HFFc6 (cell line): ENCODE data around the gene PPP4R2. TPM values are rescaled to one million over a fixed set of nuclear protein-coding genes. Genes with fewer than 3 reads are reported as not detected.
A peak's percentile ranks its signal among the peaks of the same experiment; 100 is the strongest.

ENCODE experiments used
- DNase-seq: peaks from one replicate; pipeline ENCODE4 v3.0.0-alpha.2; 2018
- H3K27ac Mint-ChIP-seq: 2 replicates; pipeline ENCODE4 v1.8.0; 2020; ENCODE audit warnings: mild to moderate bottlenecking, mixed read lengths
- H3K27me3 Mint-ChIP-seq: 2 replicates; pipeline ENCODE4 v1.8.0; 2021; ENCODE audit warnings: mild to moderate bottlenecking, moderate library complexity, mixed read lengths; ENCODE audit not compliant: insufficient read depth
- H3K36me3 Mint-ChIP-seq: 2 replicates; pipeline ENCODE4 v1.8.0; 2021; ENCODE audit warnings: low read depth, mixed read lengths
- H3K4me1 Mint-ChIP-seq: 2 replicates; pipeline ENCODE4 v1.8.0; 2020; ENCODE audit warnings: low read depth, mixed read lengths
- H3K4me3 Mint-ChIP-seq: 2 replicates; pipeline ENCODE4 v1.8.0; 2020; ENCODE audit warnings: mild to moderate bottlenecking, moderate library complexity, mixed read lengths
- H3K9me3 Mint-ChIP-seq: 2 replicates; pipeline ENCODE4 v1.8.0; 2020; ENCODE audit warnings: mild to moderate bottlenecking, mixed read lengths
- CTCF ChIP-seq: fragments of 200-600 bp; sonication (generic); IDR thresholded peaks from 2 replicates; pipeline ENCODE4 v1.5.0; 2021; ENCODE audit warnings: antibody characterized with exemption, mild to moderate bottlenecking
- total RNA-seq, 6 experiments: library from RNA; stranded (reverse); fragmentation: NEBNext Ultra II Directional; extraction: Animal tissue kit (Norgen Biotek cat#: 25700); gene quantifications; 2 replicates in 1 of 6; 3 replicates in 5 of 6; pipeline ENCODE4 v1.2.3, GENCODE V29; 2021

PPP4R2 gene
- total RNA-seq, 6 experiments from 2014 or later: 72.4 to 84.3 (median 79.4) TPM

GRCh38 chr3:73069775-73070444 is 73.3 kb downstream of the PPP4R2 start:
- Mint-ChIP-seq H3K4me3 (no peak overlapping the region), H3K9me3 (no peaks in the 10 kb centered on the region), H3K36me3 (peaks cover 3% of the 10 kb centered on the region; the same call in 1 of the 2 replicates), H3K27me3 (no peaks in the 10 kb centered on the region), H3K27ac (no peak overlapping the region), H3K4me1 (peaks cover 26% of the 10 kb centered on the region)
- no peak for TF ChIP-seq CTCF
- no peak for DNase-seq

GRCh38 chr3:73070675-73071575 is 74.3 kb downstream of the PPP4R2 start:
- peaks cover 24% of the 10 kb centered on the region for H3K4me1 Mint-ChIP-seq
- H3K27ac Mint-ChIP-seq: peak overlapping the region; percentile 48; the same call in 1 of the 2 replicates
- no peaks in the 10 kb centered on the region for H3K27me3 Mint-ChIP-seq
- H3K36me3 Mint-ChIP-seq: no peaks in the 10 kb centered on the region
- DNase-seq: no peak
- no peak for TF ChIP-seq CTCF
- H3K9me3 Mint-ChIP-seq: no peaks in the 10 kb centered on the region
- H3K4me3 Mint-ChIP-seq: no peak overlapping the region

GRCh38 chr3:73071952-73072351 is 75.3 kb downstream of the PPP4R2 start:
- no peak for DNase-seq
- H3K27ac Mint-ChIP-seq: no peak overlapping the region
- no peaks in the 10 kb centered on the region for H3K9me3 Mint-ChIP-seq
- no peak for TF ChIP-seq CTCF
- H3K27me3 Mint-ChIP-seq: no peaks in the 10 kb centered on the region
- no peaks in the 10 kb centered on the region for H3K36me3 Mint-ChIP-seq
- H3K4me1 Mint-ChIP-seq: peaks cover 20% of the 10 kb centered on the region
- H3K4me3 Mint-ChIP-seq: no peak overlapping the region

DNA sequence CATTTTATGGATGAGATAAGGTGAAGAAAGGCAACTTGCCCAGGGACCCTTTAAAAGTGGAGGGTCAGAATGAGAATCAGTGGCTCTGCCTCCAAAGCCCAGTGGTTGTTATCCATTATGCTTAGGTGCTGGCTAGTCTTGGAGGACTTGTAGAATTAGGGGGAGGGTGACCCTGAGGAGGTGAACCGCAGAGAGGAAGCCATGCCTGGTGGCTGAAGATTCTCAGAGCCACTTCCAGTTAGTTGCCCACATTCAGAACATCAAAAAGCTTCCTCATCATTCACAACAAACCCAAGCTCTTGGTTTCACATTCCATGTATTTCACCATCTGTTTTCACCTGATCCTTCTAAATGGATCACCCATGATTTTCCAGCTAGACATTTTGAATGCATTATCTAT is 76.0 kb downstream of the PPP4R2 start:
- H3K27ac Mint-ChIP-seq: no peak overlapping the region
- H3K27me3 Mint-ChIP-seq: no peaks in the 10 kb centered on the region
- peaks cover 20% of the 10 kb centered on the region for H3K4me1 Mint-ChIP-seq
- no peak for DNase-seq
- H3K36me3 Mint-ChIP-seq: no peaks in the 10 kb centered on the region
- no peaks in the 10 kb centered on the region for H3K9me3 Mint-ChIP-seq
- H3K4me3 Mint-ChIP-seq: no peak overlapping the region
- no peak for TF ChIP-seq CTCF

GRCh38 chr3:73073091-73073707 is 76.6 kb downstream of the PPP4R2 start:
- Mint-ChIP-seq H3K27me3 (no peaks in the 10 kb centered on the region), H3K4me3 (no peak overlapping the region), H3K36me3 (no peaks in the 10 kb centered on the region), H3K9me3 (no peaks in the 10 kb centered on the region), H3K27ac (no peak overlapping the region), H3K4me1 (peaks cover 20% of the 10 kb centered on the region)
- no peak for TF ChIP-seq CTCF
- DNase-seq: no peak
